Endothelial cell of umbilical vein (primary cell): ENCODE results near the gene FAM78A. TPM values are rescaled to one million over a fixed set of nuclear protein-coding genes. Genes with fewer than 3 reads are reported as not detected.

Experiments
- BruUV-seq: library from RNA; stranded (reverse); fragments of 400-500 nt; replicated peaks from 2 replicates; lab custom pipeline; 2021; lab: Mats Ljungman, UMichigan
- CTCF ChIA-PET: fragments of 300-600, 350-600 bp; sonication (Branson Sonifier 250); formaldehyde crosslinking; loops from one replicate; lab custom pipeline; 2021; ENCODE audit warnings: antibody characterized with exemption, inconsistent platforms; lab: Charles Lee
- POLR2A ChIA-PET: fragments of 300-600, 350-600 bp; sonication (Branson Sonifier 250); formaldehyde crosslinking; loops from one replicate; lab custom pipeline; 2021; ENCODE audit warnings: antibody characterized with exemption, inconsistent platforms; lab: Charles Lee
- DNase-seq: peaks from one replicate; pipeline ENCODE4 v3.0.0-alpha.2; 2011; ENCODE audit warnings: low read depth, low spot score
- FAIRE-seq: peaks from 2 replicates; lab custom pipeline; 2011; peaks lifted over from hg19 to GRCh38; lab: Jason Lieb, UNC
- H2AFZ ChIP-seq: 2 replicates; pipeline ENCODE4 v1.6.0; 2012; ENCODE audit warnings: low read depth, low read length, control low read depth, inconsistent platforms
- H3K27ac ChIP-seq: 2 replicates; pipeline ENCODE4 v1.5.1; 2011; ENCODE audit warnings: low read depth, mild to moderate bottlenecking, control low read depth, low read length, moderate library complexity; ENCODE audit not compliant: insufficient read depth
- H3K27me3 ChIP-seq, 2 experiments: 2 replicates each; pipeline versions ENCODE4 v1.6.0 to v1.6.1; 2011; ENCODE audit warnings: low read length in 2 of 2, mixed read lengths in 1 of 2; ENCODE audit not compliant: control insufficient read depth in 2 of 2, insufficient read depth in 2 of 2
- H3K36me3 ChIP-seq, 2 experiments: 2 replicates in 1 of 2; 3 replicates in 1 of 2; pipeline ENCODE4 v1.5.1; 2011; ENCODE audit warnings: low read length in 2 of 2, mild to moderate bottlenecking in 1 of 2, moderate library complexity in 1 of 2; ENCODE audit not compliant: control insufficient read depth in 2 of 2, insufficient read depth in 2 of 2; ENCODE audit errors: extremely low read depth in 1 of 2
- H3K4me1 ChIP-seq: 3 replicates; pipeline ENCODE4 v1.5.1; 2011; ENCODE audit warnings: mild to moderate bottlenecking, low read length; ENCODE audit not compliant: control insufficient read depth, insufficient read depth; ENCODE audit errors: extremely low read depth
- H3K4me2 ChIP-seq: 2 replicates; pipeline ENCODE4 v1.6.1; 2011; ENCODE audit warnings: low read length, control low read depth, mixed read lengths; ENCODE audit not compliant: insufficient read depth
- H3K4me3 ChIP-seq, 3 experiments: fragments of 200-600 bp in 1 of 3; sonication (generic), shearing (Covaris generic) in 1 of 3; replicated peaks in 1 of 3; 2 replicates each; pipeline ENCODE4 v1.5.1; 2011 to 2016; ENCODE audit warnings: control low read depth in 3 of 3, low read length in 3 of 3, mild to moderate bottlenecking in 2 of 3, inconsistent platforms in 1 of 3, low read depth in 1 of 3, moderate library complexity in 1 of 3; ENCODE audit not compliant: insufficient read depth in 1 of 3
- H3K79me2 ChIP-seq: 2 replicates; pipeline ENCODE4 v1.6.0; 2012; ENCODE audit warnings: low read length, inconsistent platforms; ENCODE audit not compliant: control insufficient read depth, insufficient read depth
- H3K9ac ChIP-seq: replicated peaks from 2 replicates; pipeline ENCODE3; 2011; ENCODE audit warnings: low read length, control low read depth; ENCODE audit not compliant: insufficient read depth; ENCODE audit errors: extremely low read depth
- H3K9me1 ChIP-seq: replicated peaks from 3 replicates; pipeline ENCODE4 v1.6.0; 2011; ENCODE audit warnings: mild to moderate bottlenecking, low read length; ENCODE audit not compliant: control insufficient read depth, insufficient read depth; ENCODE audit errors: extremely low read depth
- H3K9me3 ChIP-seq: replicated peaks from 2 replicates; pipeline ENCODE4 v1.5.1; 2012; ENCODE audit warnings: low read length, inconsistent platforms; ENCODE audit not compliant: control insufficient read depth, insufficient read depth
- H4K20me1 ChIP-seq: replicated peaks from 2 replicates; pipeline ENCODE3; 2011; ENCODE audit warnings: mild to moderate bottlenecking, low read length; ENCODE audit not compliant: control insufficient read depth, insufficient read depth; ENCODE audit errors: extremely low read depth
- CTCF ChIP-seq, 2 donors: IDR thresholded peaks; 1 replicate in 1 of 2; 2 replicates in 1 of 2; pipeline ENCODE4 v1.5.1; 2011; ENCODE audit warnings: low read length in 2 of 2, mild to moderate bottlenecking in 2 of 2, moderate library complexity in 2 of 2, control low read depth in 1 of 2, inconsistent platforms in 1 of 2, low read depth in 1 of 2; ENCODE audit not compliant: insufficient read depth in 1 of 2; ENCODE audit errors: extremely low read depth in 1 of 2
- EZH2 ChIP-seq: IDR thresholded peaks from 2 replicates; pipeline ENCODE4 v1.6.1; 2012; ENCODE audit warnings: borderline replicate concordance, low read depth, mild to moderate bottlenecking, moderate library complexity, low read length, inconsistent platforms; ENCODE audit not compliant: severe bottlenecking
- FOS ChIP-seq: IDR thresholded peaks from 2 replicates; pipeline ENCODE4 v1.6.1; 2011; ENCODE audit warnings: mild to moderate bottlenecking, low read length, moderate library complexity, borderline replicate concordance; ENCODE audit not compliant: insufficient read depth
- GATA2 ChIP-seq: IDR thresholded peaks from 2 replicates; pipeline ENCODE4 v1.7.0; 2011; ENCODE audit warnings: low read depth, mild to moderate bottlenecking, moderate library complexity, mixed read lengths, low read length; ENCODE audit not compliant: insufficient read length, insufficient read depth
- JUN ChIP-seq: IDR thresholded peaks from 2 replicates; pipeline ENCODE4 v1.6.1; 2011; ENCODE audit warnings: borderline replicate concordance, low read depth; ENCODE audit not compliant: insufficient read length, insufficient read depth
- MAX ChIP-seq: IDR thresholded peaks from 2 replicates; pipeline ENCODE4 v1.6.1; 2011; ENCODE audit not compliant: insufficient read depth, insufficient read length
- MYC ChIP-seq: IDR thresholded peaks from one replicate; pipeline ENCODE4 v1.6.1; 2011; ENCODE audit warnings: mild to moderate bottlenecking, low read depth, low read length
- POLR2A ChIP-seq: IDR thresholded peaks from 2 replicates; pipeline ENCODE4 v1.6.1; 2012; ENCODE audit warnings: low read depth, mild to moderate bottlenecking, control low read depth, low read length
- POLR2AphosphoS5 ChIP-seq: IDR thresholded peaks from 2 replicates; pipeline ENCODE4 v1.6.1; 2012; ENCODE audit warnings: low read depth, mild to moderate bottlenecking, control low read depth, low read length, moderate library complexity; ENCODE audit not compliant: insufficient read depth
- dilution Hi-C: fragments of 300-500 bp; cut with MboI; formaldehyde crosslinking; loops from one replicate; pipeline ENCODE4 v1.15.0; 2019; ENCODE audit warnings: low sequenced_read_pairs; ENCODE audit not compliant: extremely low pct_ligation_motif_present
- intact Hi-C: fragments of 100-400 bp; cut with micrococcal nuclease; formaldehyde crosslinking; loops from one replicate; pipeline ENCODE4 v1.10.0; 2022
- polyA plus RNA-seq, 4 experiments: library from polyadenylated mRNA; depleted of rRNA in 3 of 4; stranded (reverse) in 3 of 4; unstranded in 1 of 4; fragments of >200 nt; gene quantifications; 2 replicates each; pipeline versions ENCODE4 v1.2.1 to v1.2.3, GENCODE V29; 2011 to 2012; ENCODE audit warnings: missing spikeins in 1 of 4
- total RNA-seq: library from RNA; stranded (reverse); gene quantifications from 2 replicates; pipeline ENCODE4 v1.2.3, GENCODE V29; 2021

Gene FAM78A
- total and polyA plus RNA-seq, 2 donors (not counting 3 experiments of a cell fraction or from before 2014, with no cell fraction given): 34.0 to 37.4 TPM

DNA sequence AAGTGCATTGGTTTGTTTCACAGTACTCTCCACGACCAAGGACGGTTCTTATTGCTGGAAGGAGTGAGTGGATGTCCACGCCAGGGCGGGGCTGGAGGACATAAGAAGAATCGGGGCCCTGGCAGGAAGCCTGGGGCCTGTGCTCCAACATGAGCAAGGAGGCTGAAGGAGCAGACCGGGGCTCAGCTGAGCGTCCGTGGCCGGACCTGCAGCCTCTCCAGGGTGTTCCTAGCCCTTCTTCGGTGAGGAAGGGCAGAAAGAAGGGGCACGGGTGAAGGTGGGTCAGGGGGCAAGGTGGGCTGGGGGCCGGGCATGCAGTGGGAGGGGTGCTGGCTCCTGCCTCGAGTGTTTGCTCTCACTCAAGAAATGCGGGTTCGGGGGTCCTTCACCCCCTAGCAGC lies 18.1 kb downstream of the FAM78A start:
- Histone ChIP-seq H3K9me3 (no peaks in the 10 kb centered on the region), H3K27me3 (no peaks in the 10 kb centered on the region), H4K20me1 (no peaks in the 10 kb centered on the region), H3K27ac (no peak overlapping the region), H3K4me1 (peaks cover 7% of the 10 kb centered on the region), H3K4me3 (no peak overlapping the region), H3K9ac (no peak overlapping the region), H3K9me1 (no peaks in the 10 kb centered on the region), H3K36me3 (peaks cover 0 to 37% of the 10 kb centered on the region in 2 experiments), H3K4me2 (no peak overlapping the region), H3K79me2 (no peaks in the 10 kb centered on the region), H2AFZ (no peak overlapping the region)
- dilution Hi-C loops: no loop called here
- DNase-seq (no peak), FAIRE-seq (no peak)
- CTCF ChIA-PET: interaction anchor here (1.0 to 2.3 kb wide), 4 partner anchors 8 to 81 kb away, joined by 3 to 10 read pairs (median 4); no protein-coding TSS in a partner anchor
- TF ChIP-seq JUN (no peak), EZH2 (no peak), CTCF (IDR thresholded peaks at IDR 0.05; ENCODE audit: extremely low read depth in 1 of 2, insufficient read depth in 1 of 2, low read depth in 1 of 2, low read length in 2 of 2) (no peak), POLR2AphosphoS5 (no peak), POLR2A (no peak), MAX (no peak), GATA2 (no peak), FOS (no peak), MYC (no peak)
- POLR2A ChIA-PET: no interaction called here
- no TSS peak for BruUV-seq
- intact Hi-C loops: loop anchor here (5.0 kb wide), 1 partner anchor 41 kb away; no protein-coding TSS in a partner anchor
